Transverse colon (tissue), 4 donors: ENCODE results near the gene ATAT1.

Experiments
- EP300 ChIP-seq: sonication (generic); formaldehyde crosslinking; IDR thresholded peaks from one replicate; pipeline ENCODE4 v1.6.1; 2017; ENCODE audit warnings: antibody characterized with exemption, low read depth
- POLR2A ChIP-seq: fragments of 450-650 bp; IDR thresholded peaks from one replicate; pipeline ENCODE4 v1.6.1; 2016; ENCODE audit warnings: antibody characterized with exemption, mild to moderate bottlenecking, moderate library complexity
- POLR2AphosphoS5 ChIP-seq, 3 donors: sonication (generic); formaldehyde crosslinking; IDR thresholded peaks; one replicate each; pipeline ENCODE4 v1.6.1; 2016; ENCODE audit warnings: antibody characterized with exemption in 3 of 3
- TF ChIP-seq, protein P1 (sequence below), 5 experiments: fragments of 200-600 bp in 3 of 5; fragments of 450-650 bp in 2 of 5; sonication (generic) in 3 of 5; IDR thresholded peaks; 1 replicate in 2 of 5; 2 replicates in 3 of 5; pipeline ENCODE4 v1.5.1; 2016 to 2017; ENCODE audit warnings: antibody characterized with exemption in 5 of 5, inconsistent platforms in 3 of 5, mild to moderate bottlenecking in 2 of 5, moderate library complexity in 1 of 5

DNA sequence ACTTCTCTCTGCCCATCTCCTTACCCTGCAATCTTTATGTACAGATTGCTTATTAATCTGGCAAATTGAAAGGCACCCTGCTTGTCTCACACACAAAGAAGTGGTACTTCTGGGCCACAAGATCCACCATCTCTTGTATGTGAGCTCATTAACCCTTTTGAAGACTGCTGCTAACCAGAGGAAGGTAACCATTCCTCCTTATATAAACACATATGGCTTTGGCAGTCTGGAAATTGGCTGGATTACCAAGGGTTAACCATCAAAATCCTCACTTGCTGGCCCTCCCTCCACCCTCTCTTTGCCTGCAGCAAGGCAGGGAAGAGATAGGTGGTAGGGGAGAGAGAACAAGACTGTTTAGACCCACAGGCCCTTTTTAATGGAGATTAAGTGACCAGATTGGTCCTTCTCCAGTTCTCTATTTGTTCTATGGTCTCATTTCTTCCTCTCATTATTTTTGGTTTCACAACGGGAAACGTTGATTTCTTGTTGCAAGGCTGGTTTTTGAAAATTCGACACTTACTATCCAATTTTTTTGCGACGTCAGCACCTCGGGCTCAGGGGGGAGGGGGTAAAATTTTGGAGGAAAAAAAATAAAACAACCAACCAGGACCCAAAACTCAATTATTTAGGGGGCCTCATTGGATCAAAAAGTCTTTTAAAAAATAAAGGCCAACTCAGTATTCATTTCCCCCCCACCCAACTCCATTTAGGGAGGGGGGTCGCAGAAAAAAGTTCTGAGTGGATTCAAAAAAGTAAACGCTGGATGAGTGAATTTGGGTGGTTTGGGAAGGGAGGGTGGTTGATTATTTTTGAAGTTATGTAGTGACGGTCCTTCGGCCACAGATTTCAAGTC lies 10.5 kb upstream of the ATAT1 start:
- TF ChIP-seq, protein P1, sequence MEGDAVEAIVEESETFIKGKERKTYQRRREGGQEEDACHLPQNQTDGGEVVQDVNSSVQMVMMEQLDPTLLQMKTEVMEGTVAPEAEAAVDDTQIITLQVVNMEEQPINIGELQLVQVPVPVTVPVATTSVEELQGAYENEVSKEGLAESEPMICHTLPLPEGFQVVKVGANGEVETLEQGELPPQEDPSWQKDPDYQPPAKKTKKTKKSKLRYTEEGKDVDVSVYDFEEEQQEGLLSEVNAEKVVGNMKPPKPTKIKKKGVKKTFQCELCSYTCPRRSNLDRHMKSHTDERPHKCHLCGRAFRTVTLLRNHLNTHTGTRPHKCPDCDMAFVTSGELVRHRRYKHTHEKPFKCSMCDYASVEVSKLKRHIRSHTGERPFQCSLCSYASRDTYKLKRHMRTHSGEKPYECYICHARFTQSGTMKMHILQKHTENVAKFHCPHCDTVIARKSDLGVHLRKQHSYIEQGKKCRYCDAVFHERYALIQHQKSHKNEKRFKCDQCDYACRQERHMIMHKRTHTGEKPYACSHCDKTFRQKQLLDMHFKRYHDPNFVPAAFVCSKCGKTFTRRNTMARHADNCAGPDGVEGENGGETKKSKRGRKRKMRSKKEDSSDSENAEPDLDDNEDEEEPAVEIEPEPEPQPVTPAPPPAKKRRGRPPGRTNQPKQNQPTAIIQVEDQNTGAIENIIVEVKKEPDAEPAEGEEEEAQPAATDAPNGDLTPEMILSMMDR (IDR thresholded peaks at IDR 0.05), result peak in 1 of 5 experiments; percentile 6
- TF ChIP-seq EP300, result no peak
- TF ChIP-seq POLR2A, result no peak
- TF ChIP-seq POLR2AphosphoS5 (IDR thresholded peaks at IDR 0.05), result peak; percentile 34 to 82 (median 64)
